ENCODE data around the gene SFMBT1.

Gene SFMBT1

DNA sequence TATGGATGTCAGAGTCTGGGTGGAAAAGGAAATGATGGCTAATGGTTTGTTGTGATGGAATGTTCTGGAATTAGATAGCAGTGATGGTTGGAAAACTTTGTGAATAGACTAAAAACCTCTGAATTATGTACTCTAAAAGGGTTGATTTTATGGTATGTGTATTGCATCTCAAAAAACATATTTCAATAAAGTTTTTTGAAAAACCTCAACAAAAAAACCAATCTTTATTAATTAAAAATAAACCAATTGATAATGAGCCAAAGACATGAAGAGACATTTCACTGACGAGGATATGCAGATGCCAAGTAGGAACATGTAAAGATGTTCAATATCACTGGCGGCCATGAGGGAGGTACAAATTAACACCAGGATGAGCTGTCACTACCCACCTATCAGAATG lies 78.5 kb downstream of the SFMBT1 start:
- TF ChIP-seq, protein P1, sequence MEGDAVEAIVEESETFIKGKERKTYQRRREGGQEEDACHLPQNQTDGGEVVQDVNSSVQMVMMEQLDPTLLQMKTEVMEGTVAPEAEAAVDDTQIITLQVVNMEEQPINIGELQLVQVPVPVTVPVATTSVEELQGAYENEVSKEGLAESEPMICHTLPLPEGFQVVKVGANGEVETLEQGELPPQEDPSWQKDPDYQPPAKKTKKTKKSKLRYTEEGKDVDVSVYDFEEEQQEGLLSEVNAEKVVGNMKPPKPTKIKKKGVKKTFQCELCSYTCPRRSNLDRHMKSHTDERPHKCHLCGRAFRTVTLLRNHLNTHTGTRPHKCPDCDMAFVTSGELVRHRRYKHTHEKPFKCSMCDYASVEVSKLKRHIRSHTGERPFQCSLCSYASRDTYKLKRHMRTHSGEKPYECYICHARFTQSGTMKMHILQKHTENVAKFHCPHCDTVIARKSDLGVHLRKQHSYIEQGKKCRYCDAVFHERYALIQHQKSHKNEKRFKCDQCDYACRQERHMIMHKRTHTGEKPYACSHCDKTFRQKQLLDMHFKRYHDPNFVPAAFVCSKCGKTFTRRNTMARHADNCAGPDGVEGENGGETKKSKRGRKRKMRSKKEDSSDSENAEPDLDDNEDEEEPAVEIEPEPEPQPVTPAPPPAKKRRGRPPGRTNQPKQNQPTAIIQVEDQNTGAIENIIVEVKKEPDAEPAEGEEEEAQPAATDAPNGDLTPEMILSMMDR (IDR thresholded peaks at IDR 0.05; ENCODE audit: extremely low read depth, insufficient read depth, missing control alignments), result no peak
- in situ Hi-C loops (cut with MboI; ENCODE audit: low pct_unique_long_range_greater_than_20kb, low sequenced_read_pairs, unreplicated experiment), result no loop called here
- no peak for DNase-seq (ENCODE audit: low spot score)

DNA sequence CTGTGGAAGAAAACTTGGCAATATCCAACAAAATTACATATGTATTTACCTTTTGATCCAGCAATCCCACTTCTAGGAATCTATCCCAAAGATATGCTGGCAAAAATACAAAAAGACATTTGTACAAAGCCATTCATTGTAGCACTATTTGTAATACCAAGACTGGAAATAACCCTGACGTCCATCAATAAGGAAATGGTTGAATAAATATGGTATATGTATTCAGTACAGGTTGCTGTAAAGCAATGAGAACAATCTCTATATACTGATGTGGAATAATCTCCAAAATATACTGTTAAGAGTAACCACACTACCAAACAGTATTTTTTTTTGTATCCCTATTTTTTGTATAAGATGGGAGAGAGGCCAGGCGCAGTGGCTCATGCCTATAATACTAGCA lies 83.7 kb downstream of the SFMBT1 start:
- in situ Hi-C loops (cut with MboI; ENCODE audit: low pct_unique_long_range_greater_than_20kb, low sequenced_read_pairs, unreplicated experiment), result no loop called here
- TF ChIP-seq, protein P1 (IDR thresholded peaks at IDR 0.05; ENCODE audit: extremely low read depth, insufficient read depth, missing control alignments), result no peak
- no peak for DNase-seq (ENCODE audit: low spot score)

DNA sequence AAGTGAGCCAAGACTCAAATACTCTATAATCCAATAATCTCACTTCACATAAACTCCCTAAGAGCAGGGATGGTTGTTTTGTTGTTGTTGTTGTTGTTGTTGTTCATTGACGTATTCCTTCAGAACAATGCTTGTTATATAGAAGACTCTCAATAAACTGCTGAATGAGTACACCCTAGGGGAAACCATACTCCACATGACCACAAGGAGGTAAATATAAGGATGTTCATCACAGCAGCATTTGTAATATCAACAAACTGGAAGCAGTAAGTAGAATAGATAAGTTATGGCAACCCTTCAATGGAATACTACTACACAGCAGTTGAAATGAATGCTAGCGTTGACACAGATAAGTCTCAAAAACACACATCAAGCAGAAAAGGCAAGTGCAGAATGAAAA lies 86.1 kb downstream of the SFMBT1 start:
- in situ Hi-C loops (cut with MboI; ENCODE audit: low pct_unique_long_range_greater_than_20kb, low sequenced_read_pairs, unreplicated experiment), result no loop called here
- TF ChIP-seq, protein P1 (IDR thresholded peaks at IDR 0.05; ENCODE audit: extremely low read depth, insufficient read depth, missing control alignments), result no peak

DNA sequence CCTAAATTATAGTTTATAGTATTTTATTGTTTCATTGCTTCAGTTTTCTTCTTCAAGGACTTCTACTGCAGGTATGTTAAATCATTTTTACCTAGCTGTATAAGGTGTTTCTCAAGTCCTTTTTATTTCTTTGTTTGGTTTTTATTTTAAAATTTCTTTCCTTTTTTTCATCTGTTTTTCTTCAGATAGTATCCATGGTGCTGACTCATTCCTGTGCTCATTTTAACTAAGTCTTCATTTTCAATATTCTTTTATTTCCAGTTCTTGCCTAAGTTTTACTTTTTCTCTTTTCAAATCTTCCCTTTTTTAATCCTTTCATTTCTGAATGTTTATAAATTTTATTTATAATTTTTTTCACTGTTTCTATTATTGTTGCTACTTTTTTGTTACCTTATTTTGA lies 106.3 kb downstream of the SFMBT1 start:
- TF ChIP-seq, protein P1 (IDR thresholded peaks at IDR 0.05; ENCODE audit: extremely low read depth, insufficient read depth, missing control alignments), result no peak
- in situ Hi-C loops (cut with MboI; ENCODE audit: low pct_unique_long_range_greater_than_20kb, low sequenced_read_pairs, unreplicated experiment), result no loop called here

More for the DNA sequence above, 86.1 kb downstream of the SFMBT1 start:
- DNase-seq (ENCODE audit: low spot score), result no peak

DNA sequence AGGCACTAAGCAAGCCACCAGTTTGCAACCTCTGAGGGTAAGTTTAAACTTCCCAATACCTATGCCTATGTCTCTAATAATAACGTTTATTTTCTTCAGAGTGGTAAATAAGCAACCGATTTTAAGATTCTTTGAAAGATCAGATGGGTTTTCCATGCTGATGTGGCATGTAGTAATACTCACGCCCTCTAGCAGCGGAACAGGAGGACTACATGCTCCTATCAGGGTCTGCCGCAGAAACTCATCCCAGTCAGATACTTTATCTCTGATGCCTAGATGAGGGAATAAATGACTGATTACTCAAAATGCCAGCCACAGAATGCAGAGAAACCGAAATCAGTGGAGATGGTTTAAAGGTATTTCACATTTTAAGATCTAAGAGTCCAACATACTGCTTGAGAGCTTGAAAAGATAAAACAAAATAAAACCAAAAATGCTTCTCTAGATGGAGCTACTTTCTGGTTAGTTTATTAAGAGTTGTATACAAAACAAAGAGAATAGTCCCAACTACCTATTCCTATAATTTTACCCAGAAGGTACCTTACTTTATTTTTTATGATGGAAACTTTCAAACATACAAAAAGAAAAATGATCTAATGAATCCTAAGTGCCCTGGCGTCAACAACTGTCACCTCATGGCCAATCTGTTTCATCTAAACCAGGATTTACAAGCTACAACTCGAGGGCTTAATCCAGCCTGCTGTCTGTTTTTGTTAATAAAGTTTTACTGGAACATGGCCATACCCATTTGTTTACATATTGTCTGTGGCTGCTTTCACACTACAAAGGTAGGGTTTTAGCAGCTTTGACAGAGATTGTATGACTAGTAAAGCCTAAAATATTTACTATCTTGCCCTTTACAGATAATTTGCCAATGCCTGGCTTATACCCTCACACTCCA lies 111.0 kb downstream of the SFMBT1 start:
- in situ Hi-C loops (cut with MboI; ENCODE audit: low pct_unique_long_range_greater_than_20kb, low sequenced_read_pairs, unreplicated experiment), result no loop called here
- TF ChIP-seq, protein P1 (IDR thresholded peaks at IDR 0.05; ENCODE audit: extremely low read depth, insufficient read depth, missing control alignments), result peak; percentile 77
- peak; percentile 57 for DNase-seq (ENCODE audit: low spot score)

More for the DNA sequence above, 106.3 kb downstream of the SFMBT1 start:
- DNase-seq (ENCODE audit: low spot score), result no peak

DNA sequence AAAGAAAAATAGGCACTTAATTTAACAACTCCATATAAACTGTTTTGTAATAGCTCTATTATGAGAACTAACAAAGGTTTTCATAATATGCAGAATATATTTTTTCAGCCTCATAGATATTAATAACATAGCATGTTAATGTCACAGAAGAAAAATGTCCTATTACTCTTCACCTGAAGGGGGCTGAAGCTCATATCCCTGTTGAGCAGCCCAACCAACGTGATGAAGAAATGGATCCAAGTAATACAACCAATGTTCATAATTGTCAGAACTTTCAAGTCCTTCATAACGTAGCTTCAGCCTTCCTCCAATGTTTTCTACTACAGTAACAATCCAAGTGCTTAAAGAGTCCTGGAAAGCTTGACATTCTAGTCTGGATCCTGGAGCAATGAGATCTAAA lies 114.0 kb downstream of the SFMBT1 start:
- TF ChIP-seq, protein P1 (IDR thresholded peaks at IDR 0.05; ENCODE audit: extremely low read depth, insufficient read depth, missing control alignments), result no peak
- DNase-seq (ENCODE audit: low spot score), result no peak
- in situ Hi-C loops (cut with MboI; ENCODE audit: low pct_unique_long_range_greater_than_20kb, low sequenced_read_pairs, unreplicated experiment), result no loop called here
